Left ventricle myocardium inferior (tissue), 1 donor: ENCODE results near the gene ZNG1C. TPM values are rescaled to one million over a fixed set of nuclear protein-coding genes. Genes with fewer than 3 reads are reported as not detected.
"Not testable (repeated sequence)": the region's sequence is repeated elsewhere in the genome, so short reads cannot be mapped to it uniquely, and the experiment has no call there.

Experiments used
- DNase-seq: peaks from one replicate; pipeline ENCODE4 v3.0.0-alpha.2; 2020
- H3K27ac ChIP-seq: fragments of 200-600 bp; replicated peaks from 2 replicates; pipeline ENCODE4 v1.8.0; 2021
- H3K27me3 ChIP-seq: fragments of 200-600 bp; 2 replicates; pipeline ENCODE4 v1.8.0; 2021; ENCODE audit warnings: low read depth
- H3K36me3 ChIP-seq: fragments of 200-600 bp; 2 replicates; pipeline ENCODE4 v1.8.0; 2021
- H3K4me1 ChIP-seq: fragments of 200-600 bp; 2 replicates; pipeline ENCODE4 v1.8.0; 2021
- H3K4me3 ChIP-seq: fragments of 200-600 bp; 2 replicates; pipeline ENCODE4 v1.8.0; 2021; ENCODE audit warnings: mild to moderate bottlenecking, moderate library complexity
- H3K9me3 ChIP-seq: fragments of 200-600 bp; replicated peaks from 2 replicates; pipeline ENCODE4 v1.8.0; 2021
- intact Hi-C: fragments of 100-400 bp; cut with micrococcal nuclease; formaldehyde crosslinking; loops from one replicate; pipeline ENCODE4 v1.11.0; 2022
- long read RNA-seq: library from polyadenylated mRNA; unstranded; transcript quantifications from one replicate; pipeline ENCODE4 v2.0.0, GENCODE V29; 2021
- total RNA-seq: library from RNA; stranded (reverse); fragmentation: NEBNext Ultra II Directional; extraction: Animal tissue kit (Norgen Biotek cat#: 25700); gene quantifications from one replicate; pipeline ENCODE4 v1.2.1, GENCODE V29; 2021
- donor health status: DM: no; HTN: yes; CAD: no; lungs with severe emphysema.

ZNG1C gene
- 11.9 TPM for total RNA-seq
- long read RNA-seq, partial matches to known transcripts: 0 of 7 reads
- long read RNA-seq, other reads (novel, unspliced or antisense): 3 of 7 reads

- H3K27ac ChIP-seq, H3K27me3 ChIP-seq, intact Hi-C loops, H3K4me1 ChIP-seq, DNase-seq, H3K36me3 ChIP-seq, H3K4me3 ChIP-seq, H3K9me3 ChIP-seq: not testable (repeated sequence)
Observed at GRCh38 chr9:68241683-68242082, at the start of gene ZNG1C. ZNG1C (plus strand) TSS chr9:68241983; CDS start chr9:68242032, 49 bp downstream.

DNA sequence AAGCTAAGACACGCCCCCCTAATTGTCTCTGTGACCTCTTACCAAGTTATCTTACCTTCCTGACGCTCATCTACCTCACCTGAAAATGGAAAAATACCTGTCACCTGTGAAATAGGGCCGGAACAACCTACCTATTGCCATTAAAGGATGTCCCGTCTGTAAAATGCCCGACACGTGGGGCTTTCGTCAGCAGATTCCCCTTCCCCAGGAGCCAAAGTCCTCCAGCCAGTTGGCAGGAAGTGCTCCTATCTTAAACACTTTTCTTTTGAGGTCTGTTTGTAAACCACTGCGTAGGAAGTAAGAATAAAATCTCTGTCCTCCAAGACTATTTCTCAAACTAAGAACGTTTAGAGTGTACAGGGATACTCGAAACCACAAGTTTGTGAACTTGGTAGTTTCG, 654 bp downstream of the ZNG1C start:
- intact Hi-C loops, H3K27me3 ChIP-seq, H3K4me1 ChIP-seq, H3K9me3 ChIP-seq, DNase-seq, H3K4me3 ChIP-seq, H3K27ac ChIP-seq, H3K36me3 ChIP-seq: not testable (repeated sequence)

DNA sequence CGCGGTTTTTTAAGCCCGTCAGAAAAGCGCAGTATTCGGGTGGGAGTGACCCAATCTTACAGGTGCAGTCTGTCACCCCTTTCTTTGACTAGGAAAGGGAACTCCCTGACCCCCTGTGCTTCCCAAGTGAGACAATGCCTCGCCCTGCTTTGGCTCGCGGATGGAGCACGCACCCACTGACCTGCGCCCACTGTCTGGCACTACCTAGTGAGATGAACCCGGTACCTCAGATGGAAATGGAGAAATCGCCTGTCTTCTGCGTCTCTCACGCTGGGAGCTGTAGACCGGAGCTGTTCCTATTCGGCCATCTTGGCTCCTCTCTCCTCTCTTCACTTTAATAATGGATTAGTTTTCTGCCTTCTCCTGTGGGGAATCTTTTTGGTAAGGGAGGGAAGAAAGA, 39.3 kb downstream of the ZNG1C start:
- H3K4me3 ChIP-seq, H3K27me3 ChIP-seq, intact Hi-C loops, H3K9me3 ChIP-seq, DNase-seq, H3K4me1 ChIP-seq, H3K36me3 ChIP-seq, H3K27ac ChIP-seq: not testable (repeated sequence)

GRCh38 chr9:68302567-68302966, 60.8 kb downstream of the ZNG1C start, which contains the start of gene FOXD4L3:
FOXD4L3 (plus strand) TSS chr9:68302867; CDS start chr9:68302952, 85 bp downstream.
- H3K4me1 ChIP-seq, H3K27ac ChIP-seq, H3K4me3 ChIP-seq, H3K9me3 ChIP-seq, intact Hi-C loops, DNase-seq, H3K36me3 ChIP-seq: not testable (repeated sequence)
- H3K27me3 ChIP-seq: peaks cover 14% of the 10 kb centered on the region

GRCh38 chr9:68303771-68304170, 62.0 kb downstream of the ZNG1C start:
- H3K4me1 ChIP-seq, DNase-seq, H3K27ac ChIP-seq, intact Hi-C loops, H3K9me3 ChIP-seq, H3K36me3 ChIP-seq, H3K4me3 ChIP-seq: not testable (repeated sequence)
- peaks cover 17% of the 10 kb centered on the region for H3K27me3 ChIP-seq

GRCh38 chr9:68304212-68304611, 62.4 kb downstream of the ZNG1C start:
- DNase-seq, H3K36me3 ChIP-seq, H3K27ac ChIP-seq, H3K4me1 ChIP-seq, H3K4me3 ChIP-seq, H3K9me3 ChIP-seq, intact Hi-C loops: not testable (repeated sequence)
- peaks cover 17% of the 10 kb centered on the region for H3K27me3 ChIP-seq

GRCh38 chr9:68304777-68305176, 63.0 kb downstream of the ZNG1C start:
- H3K27me3 ChIP-seq: peaks cover 17% of the 10 kb centered on the region
- DNase-seq, H3K27ac ChIP-seq, H3K9me3 ChIP-seq, H3K4me3 ChIP-seq, intact Hi-C loops, H3K36me3 ChIP-seq, H3K4me1 ChIP-seq: not testable (repeated sequence)

DNA sequence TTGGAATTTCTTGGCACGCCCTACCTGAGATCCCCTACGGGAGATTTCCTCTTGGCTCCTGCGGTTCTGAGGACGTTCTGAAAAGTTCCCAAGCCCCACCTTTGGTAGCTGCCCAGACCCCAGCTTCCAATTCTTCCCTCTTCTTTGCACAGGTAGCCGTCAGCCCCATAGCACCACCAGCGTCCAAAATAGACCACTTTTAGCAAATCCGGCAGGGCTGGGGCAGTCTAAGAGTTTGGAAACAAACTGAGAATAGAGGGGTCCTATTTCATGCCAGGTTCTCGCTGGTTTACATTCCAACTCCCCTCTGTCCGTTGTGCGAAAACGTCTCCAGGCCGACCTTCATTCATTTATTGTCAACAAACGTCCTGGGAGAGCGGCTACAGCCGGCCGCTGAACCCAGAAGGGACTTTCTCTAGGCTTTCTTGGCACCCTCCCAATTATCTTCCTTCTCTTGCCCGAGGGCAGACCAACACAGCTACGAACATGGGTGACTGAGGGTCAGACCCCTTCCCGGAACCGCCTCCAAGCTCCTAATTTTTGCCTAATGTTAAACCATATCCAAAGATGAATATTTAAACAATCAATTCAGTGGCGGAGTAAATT, 64.0 kb downstream of the ZNG1C start:
- peaks cover 17% of the 10 kb centered on the region for H3K27me3 ChIP-seq
- H3K27ac ChIP-seq, H3K4me3 ChIP-seq, H3K36me3 ChIP-seq, H3K9me3 ChIP-seq, intact Hi-C loops, H3K4me1 ChIP-seq, DNase-seq: not testable (repeated sequence)

GRCh38 chr9:68306391-68306964, 64.7 kb downstream of the ZNG1C start:
- DNase-seq, H3K4me3 ChIP-seq, H3K36me3 ChIP-seq, intact Hi-C loops, H3K4me1 ChIP-seq, H3K27ac ChIP-seq, H3K9me3 ChIP-seq: not testable (repeated sequence)
- peaks cover 17% of the 10 kb centered on the region for H3K27me3 ChIP-seq

- H3K4me3 ChIP-seq, H3K4me1 ChIP-seq, H3K9me3 ChIP-seq, H3K36me3 ChIP-seq, DNase-seq, H3K27ac ChIP-seq, intact Hi-C loops: not testable (repeated sequence)
- H3K27me3 ChIP-seq: peaks cover 17% of the 10 kb centered on the region
Observed at GRCh38 chr9:68307127-68307526, 65.3 kb downstream of the ZNG1C start.

DNA sequence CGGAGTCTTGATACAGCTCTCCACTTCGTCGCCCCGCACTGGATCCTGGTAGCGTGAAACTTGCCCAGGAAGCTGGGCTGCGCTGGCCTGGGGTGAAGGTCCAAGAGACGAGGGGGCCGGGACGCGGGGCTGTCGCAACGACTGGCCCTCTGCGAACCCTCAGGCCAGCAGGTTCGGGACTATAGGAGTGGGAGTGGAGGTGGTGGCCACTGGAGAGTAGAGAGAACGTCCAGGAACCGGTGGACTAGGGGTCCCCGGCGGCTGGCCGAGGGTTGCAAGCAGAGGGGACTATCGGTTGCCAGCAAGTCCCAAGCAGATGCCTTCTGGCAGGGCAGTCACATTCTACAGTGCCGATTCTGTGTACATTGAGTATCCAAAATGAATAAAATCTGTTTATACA, 65.9 kb downstream of the ZNG1C start:
- DNase-seq, intact Hi-C loops, H3K27ac ChIP-seq, H3K4me3 ChIP-seq, H3K36me3 ChIP-seq, H3K4me1 ChIP-seq, H3K9me3 ChIP-seq: not testable (repeated sequence)
- H3K27me3 ChIP-seq: peaks cover 17% of the 10 kb centered on the region

DNA sequence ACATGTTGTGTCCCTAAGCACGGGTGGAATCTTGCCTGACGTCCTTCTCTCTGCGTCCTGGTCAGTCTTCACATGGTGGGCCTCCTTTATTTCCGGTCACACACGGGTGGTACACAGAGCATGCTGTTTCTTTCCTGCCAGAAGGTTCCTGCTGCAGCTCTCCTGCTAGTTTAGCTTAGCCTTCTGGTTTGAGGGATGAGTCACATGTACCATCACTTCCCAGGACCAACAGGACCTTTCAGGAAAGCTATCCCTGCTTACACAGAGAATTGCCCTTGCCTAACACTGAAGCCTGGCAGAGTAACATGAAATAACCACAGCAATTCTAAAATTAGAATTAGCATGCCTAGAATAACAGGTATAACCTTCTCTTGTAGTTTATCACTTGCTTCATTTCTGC, 69.4 kb downstream of the ZNG1C start:
- H3K36me3 ChIP-seq, H3K27ac ChIP-seq, DNase-seq, H3K4me1 ChIP-seq, intact Hi-C loops, H3K4me3 ChIP-seq, H3K9me3 ChIP-seq: not testable (repeated sequence)
- peaks cover 24% of the 10 kb centered on the region for H3K27me3 ChIP-seq

DNA sequence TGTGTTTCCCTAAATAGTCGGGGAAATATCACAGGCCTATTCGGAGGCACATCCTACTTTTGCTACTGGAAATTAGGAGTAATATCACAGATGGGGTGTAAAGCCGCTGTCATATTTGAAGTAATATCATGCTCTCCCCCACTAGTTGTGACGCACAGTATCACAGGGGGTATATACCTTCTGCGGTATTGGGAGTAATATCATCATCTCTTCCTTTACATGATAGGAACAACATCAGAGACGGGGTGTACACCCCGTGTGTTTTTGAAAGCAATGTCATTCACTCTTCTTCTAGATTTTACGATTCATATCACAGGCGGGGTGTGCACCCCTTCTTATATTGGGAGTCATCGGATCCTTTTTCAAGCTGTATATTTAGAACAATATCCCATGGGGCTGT, 76.4 kb downstream of the ZNG1C start:
- peaks cover 11% of the 10 kb centered on the region for H3K27me3 ChIP-seq
- DNase-seq, H3K4me1 ChIP-seq, H3K4me3 ChIP-seq, H3K9me3 ChIP-seq, H3K27ac ChIP-seq, H3K36me3 ChIP-seq, intact Hi-C loops: not testable (repeated sequence)

GRCh38 chr9:68323749-68324148, 82.0 kb downstream of the ZNG1C start:
- DNase-seq, H3K27me3 ChIP-seq, H3K4me3 ChIP-seq, H3K27ac ChIP-seq, H3K4me1 ChIP-seq, H3K9me3 ChIP-seq, intact Hi-C loops, H3K36me3 ChIP-seq: not testable (repeated sequence)
